GDM1 (cell line): ENCODE measurements around the gene SLC6A12.

Source experiments
- DNase-seq: peaks from one replicate; lab custom pipeline; 2025; lab: John Stamatoyannopoulos, UW

Gene SLC6A12

DNA sequence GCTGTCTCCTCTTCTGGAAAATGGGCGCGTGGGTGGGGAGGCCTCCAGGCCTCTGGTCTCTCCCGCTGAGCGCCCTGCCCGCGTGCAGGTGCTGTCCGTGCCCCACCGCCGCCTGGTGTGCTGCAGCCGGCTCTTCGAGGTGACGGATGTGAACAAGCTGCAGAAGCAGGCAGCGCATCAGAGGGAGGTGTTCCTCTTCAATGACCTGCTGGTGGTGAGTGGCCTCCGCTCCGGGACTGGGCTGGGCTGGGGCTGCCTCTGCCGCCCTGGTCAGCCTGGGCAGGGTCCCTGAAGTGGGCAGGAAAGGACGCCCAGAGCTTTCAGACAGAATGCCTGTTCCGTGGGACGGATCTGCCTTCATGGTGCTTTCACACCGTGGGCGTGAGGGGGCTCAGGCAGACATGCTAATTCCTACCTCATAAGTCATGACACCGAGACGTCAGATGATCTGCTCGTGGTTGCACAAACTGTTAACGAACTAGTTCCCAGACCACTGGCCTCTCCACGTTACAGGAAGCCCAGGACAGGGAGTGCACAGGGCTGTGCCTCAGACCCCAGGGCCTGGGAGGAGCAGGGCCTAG is 50.5 kb downstream of the SLC6A12 start:
- no peak for DNase-seq

GRCh38 chr12:162467-163307 is 51.3 kb downstream of the SLC6A12 start:
- no peak for DNase-seq

GRCh38 chr12:161823-162222 is 52.1 kb downstream of the SLC6A12 start:
- DNase-seq: no peak

- DNase-seq: no peak
Measured at GRCh38 chr12:160858-161257, 53.1 kb downstream of the SLC6A12 start.

DNA sequence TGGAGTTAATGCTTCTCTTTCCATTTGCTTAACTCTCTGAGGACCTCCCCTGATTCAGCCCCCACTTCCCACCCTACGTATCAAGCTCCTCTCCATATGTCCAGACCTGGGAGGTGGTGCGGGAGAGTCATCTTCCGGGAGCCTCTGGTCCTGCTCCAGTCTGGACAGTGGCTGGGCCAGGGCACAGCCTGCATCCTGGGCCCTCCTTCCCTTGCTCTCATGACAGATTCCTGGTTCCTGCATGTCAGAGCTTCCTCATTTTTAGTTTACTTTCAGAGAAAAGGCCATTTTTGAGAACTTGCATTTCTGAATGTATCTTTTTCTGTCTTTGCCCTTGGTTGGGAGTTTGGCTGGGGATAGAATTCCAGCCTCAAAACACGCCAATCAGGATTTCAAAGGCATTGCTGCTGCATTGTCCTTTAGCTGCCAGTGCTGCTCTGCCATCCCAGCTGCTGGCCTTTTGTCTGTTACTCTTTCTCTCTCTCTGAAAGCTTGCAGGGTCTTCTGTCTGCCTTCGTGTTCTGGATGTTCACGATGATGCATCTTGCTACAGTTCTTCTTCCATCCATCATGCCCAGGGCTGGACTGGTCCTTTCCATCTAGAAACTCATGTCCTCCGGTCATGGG is 54.7 kb downstream of the SLC6A12 start:
- DNase-seq: no peak

DNA sequence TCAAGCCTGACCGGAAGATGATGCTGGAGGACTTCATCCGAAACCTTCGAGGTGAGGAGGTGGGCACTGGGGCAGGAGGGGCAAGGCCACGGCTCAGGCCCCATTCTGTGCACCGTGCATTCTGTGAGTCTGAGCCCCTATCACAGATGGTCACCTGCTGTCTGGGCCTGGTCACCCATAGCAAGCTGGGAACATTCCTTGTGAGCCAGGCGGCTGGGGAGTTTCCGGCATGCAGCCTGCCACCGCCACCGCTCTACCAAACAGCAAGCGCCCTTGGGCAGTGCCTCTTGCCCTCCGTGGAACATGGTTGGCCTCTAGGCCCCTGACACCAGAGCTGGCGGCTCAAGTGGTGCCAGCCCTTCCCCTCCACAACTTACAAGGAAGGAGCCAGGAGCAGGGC is 56.3 kb downstream of the SLC6A12 start:
- DNase-seq: no peak

DNA sequence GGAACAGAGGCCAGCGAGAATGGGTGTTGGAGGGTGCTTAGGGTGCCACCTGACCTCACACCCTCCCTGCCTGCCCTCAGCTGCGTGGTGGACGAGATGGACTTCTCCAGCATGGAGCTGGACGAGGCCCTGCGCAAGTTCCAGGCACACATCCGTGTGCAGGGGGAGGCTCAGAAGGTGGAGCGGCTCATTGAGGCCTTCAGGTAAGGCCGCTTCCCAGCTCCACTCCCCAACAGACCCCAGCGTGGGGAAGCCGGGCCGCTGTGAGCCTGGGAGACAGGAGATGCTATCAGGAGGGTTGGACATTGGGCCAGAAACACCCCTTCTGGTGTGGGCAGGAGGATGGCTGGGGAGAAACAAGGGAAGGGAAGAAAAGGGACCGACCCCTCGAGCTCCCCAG is 57.0 kb downstream of the SLC6A12 start:
- no peak for DNase-seq

DNA sequence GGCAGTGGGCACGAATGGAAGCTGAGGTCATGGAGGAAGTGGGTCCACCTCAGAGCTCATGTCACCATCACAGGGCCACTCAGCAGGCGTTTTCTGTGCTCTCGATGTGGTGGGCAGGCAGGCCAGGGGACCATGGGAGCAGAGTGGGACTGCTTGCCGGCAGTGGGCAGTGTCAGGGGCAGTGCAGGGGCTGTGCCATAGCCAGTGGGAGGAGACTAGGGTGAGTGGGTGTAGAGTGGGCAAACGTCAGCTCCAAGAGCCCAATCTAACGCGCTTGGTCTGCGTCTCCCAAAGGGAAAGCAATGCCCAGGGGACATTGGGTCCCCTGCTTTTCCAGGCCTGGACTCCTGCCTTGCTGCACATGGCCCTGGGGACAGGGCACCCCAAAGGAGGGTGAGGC is 58.3 kb downstream of the SLC6A12 start:
- DNase-seq: no peak

DNA sequence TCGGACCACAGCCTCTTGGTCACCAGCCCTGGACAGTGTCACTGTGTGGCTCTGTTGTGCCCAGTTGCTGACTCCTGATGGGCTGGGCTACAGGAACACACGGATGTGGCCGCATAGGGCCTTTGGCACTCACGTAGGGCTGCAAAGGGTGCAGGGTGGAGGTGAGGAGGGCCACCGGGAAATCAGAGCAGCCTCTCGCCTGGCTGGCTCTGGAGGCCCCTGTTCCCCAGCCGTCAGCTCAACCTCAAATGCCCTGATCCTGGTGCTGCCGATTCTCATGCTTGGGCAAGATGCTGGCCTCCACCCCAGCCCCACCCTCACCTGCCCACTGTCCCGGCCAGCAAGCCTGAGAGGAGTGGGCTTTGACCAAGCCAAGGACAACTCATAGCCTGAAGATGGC is 59.0 kb downstream of the SLC6A12 start:
- DNase-seq: no peak

DNA sequence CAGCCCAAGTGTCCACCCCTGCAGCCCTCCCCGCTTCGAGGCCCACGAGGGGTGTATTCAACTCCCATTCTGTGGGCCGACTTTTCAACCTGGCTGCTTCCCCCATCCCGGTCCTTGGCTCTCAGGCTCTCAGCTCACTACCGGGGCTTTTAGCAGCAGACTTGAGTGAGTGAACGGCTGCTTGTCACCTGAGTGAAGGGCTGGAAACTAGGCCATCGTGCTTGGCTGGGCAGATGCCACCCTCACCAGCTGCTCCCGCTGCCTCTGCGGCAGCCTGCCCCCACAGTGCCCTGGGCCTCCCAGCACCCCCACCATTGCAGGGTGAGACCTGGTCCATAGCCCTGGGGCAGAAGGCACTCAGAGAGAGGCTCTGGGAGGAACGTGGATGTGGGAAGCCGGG is 59.9 kb downstream of the SLC6A12 start:
- no peak for DNase-seq

DNA sequence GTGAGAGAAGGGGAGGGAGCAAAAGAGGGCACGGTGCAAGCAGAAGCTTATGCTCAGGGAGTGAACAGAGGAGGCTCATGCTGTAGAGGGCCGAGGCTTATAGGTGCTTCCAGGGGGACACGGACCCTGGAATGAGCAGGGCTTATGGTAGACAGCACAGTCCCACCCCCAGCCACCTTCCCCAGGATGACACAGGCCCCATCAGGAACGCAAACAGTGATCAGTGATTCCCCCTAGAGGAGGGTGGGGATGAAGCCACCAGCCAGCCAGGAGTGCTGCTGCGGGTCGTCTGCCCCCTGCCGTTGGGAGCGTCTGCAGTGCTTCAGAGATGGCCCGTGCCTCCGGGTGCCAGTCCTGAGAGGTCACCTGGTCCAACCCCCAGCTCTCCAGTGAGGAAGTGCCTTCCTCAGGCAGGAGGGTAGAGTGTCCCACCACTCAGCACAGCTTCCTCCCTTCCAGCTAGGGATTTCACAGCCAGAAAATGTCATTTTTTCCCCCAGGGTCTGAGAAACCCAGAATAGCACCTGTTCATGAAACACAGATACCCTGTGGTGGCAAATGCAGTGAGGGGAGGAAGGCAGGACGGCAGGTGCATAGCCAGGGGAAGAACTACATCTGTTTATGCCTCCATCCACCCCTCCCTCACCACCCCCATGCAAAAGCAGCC is 60.7 kb downstream of the SLC6A12 start:
- DNase-seq: peak; percentile 67

DNA sequence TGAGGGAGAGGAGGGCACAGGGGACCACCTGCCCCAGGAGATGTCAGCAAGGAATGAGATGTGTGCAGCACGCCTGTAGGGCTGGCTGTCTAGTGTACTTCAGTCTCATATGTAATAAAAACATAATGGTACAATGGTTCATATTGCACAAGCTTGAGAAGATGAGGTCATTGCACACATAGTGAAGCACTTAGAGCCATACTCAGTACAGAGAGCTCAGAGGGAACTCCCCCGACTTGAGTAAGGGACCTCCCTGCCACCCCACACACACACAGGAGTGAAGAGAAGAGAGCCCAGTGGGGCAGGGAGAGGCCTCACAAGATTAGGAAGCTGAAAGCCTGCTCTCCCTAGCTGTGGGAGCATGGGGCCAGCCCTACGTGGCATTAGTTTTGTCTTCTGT is 61.5 kb downstream of the SLC6A12 start:
- DNase-seq: no peak

GRCh38 chr12:151579-151978 is 62.4 kb downstream of the SLC6A12 start:
- no peak for DNase-seq

DNA sequence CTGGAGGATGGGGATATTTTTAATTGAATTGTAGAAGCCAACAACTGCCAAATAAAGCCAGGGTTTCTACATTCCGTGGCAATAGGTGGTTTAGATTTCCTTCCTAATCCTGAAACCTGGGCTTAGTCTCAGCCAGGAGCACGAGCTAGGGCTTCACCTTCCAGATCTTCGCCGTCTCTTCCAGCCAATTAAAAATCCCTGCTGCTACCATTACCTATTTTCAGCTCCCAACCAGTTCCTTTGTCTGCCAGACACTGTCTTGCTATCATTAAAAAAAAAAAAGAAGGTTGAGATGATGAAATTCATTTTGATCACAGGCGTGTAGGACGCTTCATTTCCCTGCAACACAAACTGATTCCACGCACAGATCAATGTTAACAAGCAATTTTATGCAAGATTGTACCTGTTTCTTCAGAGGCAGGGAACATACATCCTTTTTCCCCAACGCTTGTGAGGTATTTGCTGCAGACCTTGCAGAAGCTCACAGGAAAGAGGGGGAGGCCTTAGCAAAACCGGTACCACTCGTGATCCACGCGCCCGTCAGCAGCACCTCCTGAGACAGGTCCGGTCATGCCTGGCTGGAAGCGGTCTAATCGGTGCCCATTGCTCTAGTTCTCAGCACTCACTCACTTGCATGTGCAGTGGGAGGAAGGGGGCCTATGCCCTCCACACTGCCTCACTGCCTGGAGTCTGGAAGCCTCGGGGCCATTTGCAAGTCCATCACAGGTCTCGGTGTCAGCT is 65.1 kb downstream of the SLC6A12 start:
- DNase-seq: no peak

DNA sequence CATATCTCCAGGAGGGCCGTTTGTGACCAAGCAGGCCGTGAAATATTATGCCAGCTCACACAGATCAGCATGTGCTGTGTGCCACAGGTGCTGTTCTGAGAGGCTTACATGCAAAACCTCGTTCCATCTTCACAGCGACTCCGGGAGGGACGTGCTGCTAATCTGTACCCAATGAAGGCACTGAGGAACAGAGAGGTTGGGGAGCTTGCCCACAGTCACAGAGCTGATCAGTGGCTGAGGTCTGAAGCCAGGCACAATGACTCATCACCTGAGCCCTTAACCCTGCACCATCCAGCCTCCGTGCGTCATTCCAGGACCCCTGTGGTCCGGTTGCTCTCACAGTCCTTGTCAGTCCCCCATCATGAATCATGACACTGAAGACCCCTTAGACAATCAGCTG is 66.7 kb downstream of the SLC6A12 start:
- DNase-seq: no peak

GRCh38 chr12:145369-145960 is 68.5 kb downstream of the SLC6A12 start:
- no peak for DNase-seq

DNA sequence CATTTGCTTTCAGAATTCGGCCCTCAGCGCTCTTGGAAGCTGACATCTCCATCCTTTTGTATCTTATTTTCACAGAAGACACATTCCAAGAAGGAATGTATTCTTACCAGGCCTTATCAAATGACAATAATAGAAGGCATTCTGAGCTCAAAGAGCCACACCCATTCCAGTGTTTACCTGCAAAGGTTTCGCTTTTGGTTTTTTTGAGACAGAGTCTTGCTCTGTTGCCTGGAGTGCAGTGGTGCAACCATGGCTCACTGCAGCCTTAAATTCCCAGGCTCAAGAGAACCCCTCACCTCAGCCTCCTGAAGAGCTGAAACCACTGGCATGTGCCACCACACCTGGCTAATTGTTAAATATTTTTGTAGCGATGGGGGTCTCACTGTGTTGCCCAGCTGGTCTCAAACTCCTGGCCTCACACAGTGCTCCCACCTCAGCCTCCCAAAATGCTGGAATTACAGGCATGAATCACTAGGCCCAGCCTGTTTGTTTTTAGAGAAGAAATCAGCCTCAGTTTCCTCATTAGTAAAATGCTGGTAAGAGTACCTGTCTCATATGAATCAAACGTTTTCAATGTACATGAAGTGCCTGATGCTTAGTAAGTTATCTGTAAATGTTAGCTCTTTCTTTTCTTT is 69.2 kb downstream of the SLC6A12 start:
- no peak for DNase-seq

DNA sequence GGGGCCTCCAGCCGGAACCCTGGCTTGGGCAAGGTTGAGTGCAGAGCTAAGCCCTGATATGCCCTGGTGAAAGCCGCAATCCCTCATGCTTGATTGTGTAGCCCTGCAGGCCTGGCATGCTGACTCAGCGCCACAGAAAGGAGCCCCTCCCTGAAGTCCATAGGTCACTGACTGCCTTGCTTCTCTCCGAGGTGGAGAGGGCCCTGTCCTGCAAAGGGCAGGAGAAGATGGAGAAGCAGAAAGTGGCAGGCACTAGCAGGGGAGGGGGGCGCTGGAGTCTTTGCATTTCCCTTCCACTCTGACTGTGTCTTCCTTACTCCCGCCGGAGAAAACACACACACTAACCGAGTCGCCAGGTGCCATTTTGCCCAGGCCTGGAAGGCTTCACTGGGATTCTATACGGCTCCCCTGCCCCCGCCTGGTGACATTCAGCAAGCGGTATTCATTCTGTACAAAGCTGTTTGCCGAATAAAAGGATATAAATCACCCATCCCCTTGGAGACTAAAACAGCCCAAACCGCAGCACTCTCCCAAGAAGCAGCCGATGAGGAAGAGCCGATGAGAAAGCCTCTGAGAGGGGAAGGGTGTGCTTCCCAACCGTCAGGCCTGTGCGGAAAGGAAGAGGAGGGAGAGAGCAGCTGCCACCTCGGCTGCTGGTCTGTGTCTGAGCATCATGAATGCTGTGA is 69.8 kb downstream of the SLC6A12 start:
- DNase-seq: no peak

- no peak for DNase-seq
Measured at GRCh38 chr12:140162-140561, 73.8 kb downstream of the SLC6A12 start.
